K562 (cell line): Measurements from ENCODE around the gene BNIP2.

Experiments
- CREB1 ChIP-seq, 2 experiments: sonication (generic) in 1 of 2; formaldehyde crosslinking in 1 of 2; IDR thresholded peaks; 2 replicates each; pipeline versions ENCODE4 v1.6.1 to v1.8.0; 2012 to 2022; ENCODE audit warnings: inconsistent platforms in 1 of 2, mild to moderate bottlenecking in 1 of 2, missing genetic modification reagents in 1 of 2, moderate library complexity in 1 of 2
- CTCF ChIP-seq, 3 experiments: IDR thresholded peaks in 2 of 3; conservative IDR thresholded peaks in 1 of 3; 2 replicates each; pipeline ENCODE4 v1.5.1; 2011 to 2012; ENCODE audit warnings: low read length in 3 of 3, mild to moderate bottlenecking in 3 of 3, control low read depth in 2 of 3, improper control_type of control experiment in 1 of 3, inconsistent platforms in 1 of 3, low read depth in 1 of 3, mixed read lengths in 1 of 3, moderate library complexity in 1 of 3; ENCODE audit not compliant: insufficient read depth in 2 of 3
- E2F1 ChIP-seq: sonication (generic); formaldehyde crosslinking; IDR thresholded peaks from 2 replicates; pipeline ENCODE4 v1.8.1; 2023; ENCODE audit warnings: mild to moderate bottlenecking, missing genetic modification reagents, moderate library complexity
- EZH2 ChIP-seq: IDR thresholded peaks from 2 replicates; pipeline ENCODE4 v1.6.1; 2012; ENCODE audit warnings: low read depth, mild to moderate bottlenecking, inconsistent platforms, low read length, borderline replicate concordance
- MXI1 ChIP-seq: IDR thresholded peaks from 2 replicates; pipeline ENCODE4 v1.6.1; 2011; ENCODE audit warnings: low read depth, mild to moderate bottlenecking, improper control_type of control experiment, low read length
- NCOA4 ChIP-seq: fragments of 450-650 bp; IDR thresholded peaks from 2 replicates; pipeline ENCODE4 v1.6.1; 2018; ENCODE audit warnings: mild to moderate bottlenecking; ENCODE audit not compliant: partially characterized antibody
- NFE2L1 ChIP-seq: fragments of 450-650 bp; IDR thresholded peaks from 2 replicates; pipeline ENCODE4 v1.6.1; 2016; ENCODE audit warnings: missing genetic modification characterization, low read depth, mild to moderate bottlenecking, missing compliant biosample characterization, moderate library complexity, borderline replicate concordance
- POLR2AphosphoS5 ChIP-seq: IDR thresholded peaks from 2 replicates; pipeline ENCODE4 v1.6.1; 2011; ENCODE audit warnings: mild to moderate bottlenecking, low read depth, low read length, moderate library complexity; ENCODE audit not compliant: control insufficient read depth, insufficient read depth
- SMARCC2 ChIP-seq: fragments of 450-650 bp; IDR thresholded peaks from 2 replicates; pipeline ENCODE4 v1.6.1; 2017; ENCODE audit warnings: antibody characterized with exemption, moderate library complexity, mild to moderate bottlenecking, low read depth
- TBL1XR1 ChIP-seq, 2 experiments: IDR thresholded peaks; 2 replicates each; pipeline ENCODE4 v1.6.1; 2012; ENCODE audit warnings: improper control_type of control experiment in 2 of 2, low read length in 2 of 2, mild to moderate bottlenecking in 1 of 2
- ZNF384 ChIP-seq: IDR thresholded peaks from 2 replicates; pipeline ENCODE4 v1.6.1; 2012; ENCODE audit warnings: low read depth, low read length, improper control_type of control experiment
- ZNF79 ChIP-seq: fragments of 250-450 bp; sonication (Bioruptor Pico); IDR thresholded peaks from 2 replicates; pipeline ENCODE4 v1.4.0; 2020; ENCODE audit warnings: low read depth, mild to moderate bottlenecking, moderate library complexity
- TF ChIP-seq, protein P1 (sequence below): sonication (generic); formaldehyde crosslinking; IDR thresholded peaks from 2 replicates; pipeline ENCODE4 v1.8.0; 2023; ENCODE audit warnings: mild to moderate bottlenecking, missing genetic modification reagents

GRCh38 chr15:59711451-59712243 lies 22.5 kb upstream of the BNIP2 start:
- no peak for TF ChIP-seq TBL1XR1 (IDR thresholded peaks at IDR 0.05; ENCODE audit: low read length in 2 of 2)
- no peak for TF ChIP-seq NCOA4
- no peak for TF ChIP-seq NFE2L1 (tag)
- no peak for TF ChIP-seq SMARCC2
- no peak for TF ChIP-seq ZNF79 (CRISPR knock-in tag)
- TF ChIP-seq CTCF (IDR thresholded peaks at IDR 0.05 in 2 of 3, conservative IDR thresholded peaks at IDR 0.05 in 1 of 3; ENCODE audit: insufficient read depth in 2 of 3, low read depth in 1 of 3, low read length in 3 of 3) = no peak
- no peak for TF ChIP-seq CREB1 (IDR thresholded peaks at IDR 0.05)
- no peak for TF ChIP-seq CREB1 (CRISPR knock-in tag; IDR thresholded peaks at IDR 0.05)
- TF ChIP-seq, protein P1, sequence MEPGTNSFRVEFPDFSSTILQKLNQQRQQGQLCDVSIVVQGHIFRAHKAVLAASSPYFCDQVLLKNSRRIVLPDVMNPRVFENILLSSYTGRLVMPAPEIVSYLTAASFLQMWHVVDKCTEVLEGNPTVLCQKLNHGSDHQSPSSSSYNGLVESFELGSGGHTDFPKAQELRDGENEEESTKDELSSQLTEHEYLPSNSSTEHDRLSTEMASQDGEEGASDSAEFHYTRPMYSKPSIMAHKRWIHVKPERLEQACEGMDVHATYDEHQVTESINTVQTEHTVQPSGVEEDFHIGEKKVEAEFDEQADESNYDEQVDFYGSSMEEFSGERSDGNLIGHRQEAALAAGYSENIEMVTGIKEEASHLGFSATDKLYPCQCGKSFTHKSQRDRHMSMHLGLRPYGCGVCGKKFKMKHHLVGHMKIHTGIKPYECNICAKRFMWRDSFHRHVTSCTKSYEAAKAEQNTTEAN (CRISPR knock-in tag) = no peak
- no peak for TF ChIP-seq EZH2
- TF ChIP-seq E2F1 (CRISPR knock-in tag) = no peak
- TF ChIP-seq MXI1 = no peak
- no peak for TF ChIP-seq ZNF384
- TF ChIP-seq POLR2AphosphoS5 = no peak
